Thymus (tissue), 11 donors: ENCODE data around the gene CLK1. TPM values are rescaled to one million over a fixed set of nuclear protein-coding genes. Genes with fewer than 3 reads are reported as not detected.

Experiments
- DNase-seq, 9 donors: peaks; one replicate each; pipeline ENCODE4 v3.0.0-alpha.2; 2013; ENCODE audit warnings: low spot score in 9 of 9, low read depth in 6 of 9, missing footprints in 1 of 9
- H3K27ac ChIP-seq, 2 donors: one replicate each; pipeline ENCODE4 v1.5.1; 2013; ENCODE audit warnings: control low read depth in 1 of 2, low read depth in 1 of 2, low read length in 1 of 2, mild to moderate bottlenecking in 1 of 2, moderate library complexity in 1 of 2
- H3K27me3 ChIP-seq, 2 donors: one replicate each; pipeline ENCODE4 v1.5.1; 2013; ENCODE audit warnings: low read length in 1 of 2; ENCODE audit not compliant: control insufficient read depth in 2 of 2, insufficient read depth in 1 of 2
- H3K36me3 ChIP-seq, 2 donors: one replicate each; pipeline ENCODE4 v1.5.1; 2013; ENCODE audit warnings: low read length in 1 of 2, mild to moderate bottlenecking in 1 of 2, moderate library complexity in 1 of 2; ENCODE audit not compliant: control insufficient read depth in 2 of 2, insufficient read depth in 2 of 2
- H3K4me1 ChIP-seq, 2 donors: one replicate each; pipeline ENCODE4 v1.5.1; 2013; ENCODE audit warnings: low read length in 2 of 2; ENCODE audit not compliant: control insufficient read depth in 2 of 2, insufficient read depth in 2 of 2
- H3K4me3 ChIP-seq, 2 donors: one replicate each; pipeline ENCODE4 v1.5.1; 2013; ENCODE audit warnings: low read length in 2 of 2, control low read depth in 1 of 2, mild to moderate bottlenecking in 1 of 2
- H3K9me3 ChIP-seq, 2 donors: one replicate each; pipeline ENCODE4 v1.5.1; 2013; ENCODE audit warnings: low read length in 1 of 2, mild to moderate bottlenecking in 1 of 2; ENCODE audit not compliant: control insufficient read depth in 2 of 2, insufficient read depth in 1 of 2
- WGBS: extraction: QIAGEN DNeasy Blood & Tissue Kit; methylation state at CpG from one replicate; pipeline ENCODE4 v1.1.7; 2013; 5-methylcytosine and 5-hydroxymethylcytosine counted together
- polyA plus RNA-seq: library from polyadenylated mRNA; stranded (reverse); fragments of 200-250 nt; gene quantifications from one replicate; pipeline ENCODE4 v1.2.3, GENCODE V29; 2013
- total RNA-seq: library from RNA; stranded (reverse); fragments of 120-200 nt; gene quantifications from one replicate; pipeline ENCODE4 v1.2.4, GENCODE V29; 2013
- donor health status: healthy.

CLK1 gene
- total and polyA plus RNA-seq, 2 donors, result 295 to 1,486 TPM

GRCh38 chr2:200847269-200847668 lies 17.2 kb downstream of the CLK1 start:
- H3K9me3 ChIP-seq, result no peaks in the 10 kb centered on the region

GRCh38 chr2:200845669-200846325 lies 18.7 kb downstream of the CLK1 start:
- Histone ChIP-seq H3K27me3 (no peaks in the 10 kb centered on the region), H3K36me3 (peaks cover 0 to 8% of the 10 kb centered on the region in 2 donors), H3K9me3 (no peaks in the 10 kb centered on the region), H3K4me3 (no peak overlapping the region), H3K4me1 (peaks cover 0 to 13% of the 10 kb centered on the region in 2 donors), H3K27ac (no peak overlapping the region)
- 93% methylated on average over 10 of the region's 10 CpGs for WGBS
- DNase-seq, result no peak

More at GRCh38 chr2:200847269-200847668, 17.2 kb downstream of the CLK1 start:
- no peak overlapping the region for H3K27ac ChIP-seq
- peaks cover 11 to 23% of the 10 kb centered on the region in 2 donors for H3K36me3 ChIP-seq
- peaks cover 0 to 13% of the 10 kb centered on the region in 2 donors for H3K4me1 ChIP-seq
- H3K4me3 ChIP-seq, result no peak overlapping the region
- no peaks in the 10 kb centered on the region for H3K27me3 ChIP-seq
- DNase-seq, result no peak

- WGBS, result 88% methylated on average over 5 of the region's 5 CpGs
- H3K4me1 ChIP-seq, result peaks cover 0 to 13% of the 10 kb centered on the region in 2 donors
- H3K27me3 ChIP-seq, result no peaks in the 10 kb centered on the region
- no peaks in the 10 kb centered on the region for H3K9me3 ChIP-seq
- peaks cover 0 to 2% of the 10 kb centered on the region in 2 donors for H3K36me3 ChIP-seq
- no peak overlapping the region for H3K4me3 ChIP-seq
- H3K27ac ChIP-seq, result no peak overlapping the region
- no peak for DNase-seq
Measured at GRCh38 chr2:200845194-200845593, 19.3 kb downstream of the CLK1 start.

- 95% methylated on average over 24 of the region's 24 CpGs for WGBS
- H3K4me3 ChIP-seq, result no peak overlapping the region
- H3K9me3 ChIP-seq, result peaks cover 0 to under 1% of the 10 kb centered on the region in 2 donors
- peaks cover 0 to 13% of the 10 kb centered on the region in 2 donors for H3K4me1 ChIP-seq
- no peak overlapping the region for H3K27ac ChIP-seq
- DNase-seq, result no peak
- no peaks in the 10 kb centered on the region for H3K27me3 ChIP-seq
- H3K36me3 ChIP-seq, result no peaks in the 10 kb centered on the region
Measured at GRCh38 chr2:200843993-200844948, 20.2 kb downstream of the CLK1 start.

GRCh38 chr2:200839513-200839912 lies 24.9 kb downstream of the CLK1 start:
- H3K4me3 ChIP-seq, result no peak overlapping the region
- 96% methylated on average over 3 of the region's 3 CpGs for WGBS
- no peak for DNase-seq
- H3K9me3 ChIP-seq, result peaks cover 1 to 15% of the 10 kb centered on the region in 2 donors
- H3K27ac ChIP-seq, result no peak overlapping the region
- peaks cover 0 to 3% of the 10 kb centered on the region in 2 donors for H3K4me1 ChIP-seq
- no peaks in the 10 kb centered on the region for H3K36me3 ChIP-seq
- H3K27me3 ChIP-seq, result no peaks in the 10 kb centered on the region

GRCh38 chr2:200834701-200835100 lies 29.8 kb downstream of the CLK1 start:
- Histone ChIP-seq H3K4me3 (no peak overlapping the region), H3K9me3 (peaks cover 1 to 15% of the 10 kb centered on the region in 2 donors), H3K27me3 (no peaks in the 10 kb centered on the region), H3K4me1 (no peaks in the 10 kb centered on the region), H3K27ac (no peak overlapping the region), H3K36me3 (no peaks in the 10 kb centered on the region)
- 95% methylated on average over 4 of the region's 4 CpGs for WGBS
- no peak for DNase-seq

- H3K9me3 ChIP-seq, result no peaks in the 10 kb centered on the region
- no peaks in the 10 kb centered on the region for H3K4me1 ChIP-seq
- 98% methylated on average over 2 of the region's 2 CpGs for WGBS
- no peak overlapping the region for H3K4me3 ChIP-seq
- no peak overlapping the region for H3K27ac ChIP-seq
- no peak for DNase-seq
- H3K36me3 ChIP-seq, result peaks cover 3 to 4% of the 10 kb centered on the region in 2 donors
- no peaks in the 10 kb centered on the region for H3K27me3 ChIP-seq
Measured at GRCh38 chr2:200829258-200829655, 35.2 kb downstream of the CLK1 start.

- WGBS, result over 99% methylated on average over 9 of the region's 9 CpGs
- Histone ChIP-seq H3K4me1 (no peaks in the 10 kb centered on the region), H3K27me3 (no peaks in the 10 kb centered on the region), H3K4me3 (no peak overlapping the region), H3K36me3 (peaks cover 3 to 4% of the 10 kb centered on the region in 2 donors), H3K9me3 (no peaks in the 10 kb centered on the region), H3K27ac (no peak overlapping the region)
- no peak for DNase-seq
Measured at GRCh38 chr2:200828572-200829257, 35.7 kb downstream of the CLK1 start.
